Measurements from ENCODE around the gene DAZAP1. TPM values are rescaled to one million over a fixed set of nuclear protein-coding genes. Genes with fewer than 3 reads are reported as not detected.

The DAZAP1 gene
- total and polyA plus RNA-seq, 2 experiments from 2014 or later: 35.8 to 46.8 TPM

- H3K9me3 ChIP-seq (ENCODE audit: low read depth): no peaks in the 10 kb centered on the region
- 93% methylated on average over 19 of the region's 27 CpGs for WGBS (ENCODE audit: low lambda C conversion rate, missing lambda C conversion rate)
- H3K27ac ChIP-seq: no peak overlapping the region
Measured at GRCh38 chr19:1379126-1379905, 28.1 kb upstream of the DAZAP1 start.

GRCh38 chr19:1379961-1380489 lies 27.4 kb upstream of the DAZAP1 start:
- Histone ChIP-seq H4K20me1 (ENCODE audit: insufficient read depth, poor library complexity, severe bottlenecking) (no peaks in the 10 kb centered on the region), H3K4me2 (no peak overlapping the region), H3K9me2 (replicated peaks; ENCODE audit: insufficient read depth) (no peaks in the 10 kb centered on the region), H3K4me1 (ENCODE audit: insufficient read depth) (peaks cover 5% of the 10 kb centered on the region), H3K36me3 (replicated peaks; ENCODE audit: insufficient read depth, low read depth) (no peaks in the 10 kb centered on the region), H3K79me2 (peaks cover 11% of the 10 kb centered on the region), H2AFZ (no peak overlapping the region), H3K27ac (no peak overlapping the region), H3K27me3 (no peaks in the 10 kb centered on the region), H3K9me3 (ENCODE audit: low read depth) (no peaks in the 10 kb centered on the region), H3K4me3 (no peak overlapping the region)
- WGBS (ENCODE audit: low lambda C conversion rate, missing lambda C conversion rate): 80% methylated on average over 12 of the region's 12 CpGs
- DNase-seq (ENCODE audit: low spot score): no peak
- no peak for TF ChIP-seq EZH2phosphoT487 (IDR thresholded peaks at IDR 0.05; ENCODE audit: low read depth, severe bottlenecking, unreplicated experiment)
- TF ChIP-seq CTCF (IDR thresholded peaks at IDR 0.05; ENCODE audit: poor library complexity): no peak
- no peak for TF ChIP-seq EZH2 (IDR thresholded peaks at IDR 0.05; ENCODE audit: borderline replicate concordance)

More at GRCh38 chr19:1379126-1379905, 28.1 kb upstream of the DAZAP1 start:
- Histone ChIP-seq H3K4me1 (ENCODE audit: insufficient read depth) (no peaks in the 10 kb centered on the region), H3K4me3 (no peak overlapping the region), H3K27me3 (no peaks in the 10 kb centered on the region), H3K4me2 (no peak overlapping the region), H4K20me1 (ENCODE audit: insufficient read depth, poor library complexity, severe bottlenecking) (no peaks in the 10 kb centered on the region), H2AFZ (no peak overlapping the region), H3K36me3 (replicated peaks; ENCODE audit: insufficient read depth, low read depth) (no peaks in the 10 kb centered on the region), H3K9me2 (replicated peaks; ENCODE audit: insufficient read depth) (no peaks in the 10 kb centered on the region), H3K79me2 (peaks cover 4% of the 10 kb centered on the region)
- TF ChIP-seq EZH2 (IDR thresholded peaks at IDR 0.05; ENCODE audit: borderline replicate concordance) (no peak), EZH2phosphoT487 (IDR thresholded peaks at IDR 0.05; ENCODE audit: low read depth, severe bottlenecking, unreplicated experiment) (no peak), CTCF (IDR thresholded peaks at IDR 0.05; ENCODE audit: poor library complexity) (no peak)
- DNase-seq (ENCODE audit: low spot score): no peak

DNA sequence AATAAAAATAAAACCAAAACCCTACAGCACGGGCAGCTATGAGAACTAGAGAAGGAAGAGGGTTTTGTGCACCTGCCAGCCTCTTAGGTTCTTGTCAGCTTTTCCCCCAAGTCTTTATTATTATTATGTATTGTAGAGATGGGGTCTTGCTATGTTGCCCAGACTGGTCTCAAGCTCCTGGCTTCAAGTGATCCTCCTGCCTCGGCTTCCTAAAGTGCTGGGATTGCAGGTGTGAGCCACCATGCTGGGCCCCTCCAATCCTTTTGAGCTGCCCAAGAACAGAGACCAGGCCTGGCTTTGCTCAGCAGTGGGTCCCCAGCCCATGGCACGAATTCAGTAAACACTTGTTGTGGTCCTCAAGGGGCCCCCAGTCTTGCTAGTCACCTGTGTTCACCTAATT lies 25.1 kb upstream of the DAZAP1 start:
- TF ChIP-seq EZH2 (IDR thresholded peaks at IDR 0.05; ENCODE audit: borderline replicate concordance) (no peak), CTCF (IDR thresholded peaks at IDR 0.05; ENCODE audit: poor library complexity) (no peak), EZH2phosphoT487 (IDR thresholded peaks at IDR 0.05; ENCODE audit: low read depth, severe bottlenecking, unreplicated experiment) (no peak)
- no peak overlapping the region for H3K4me2 ChIP-seq
- DNase-seq (ENCODE audit: low spot score): no peak
- H3K4me1 ChIP-seq (ENCODE audit: insufficient read depth): peaks cover 5% of the 10 kb centered on the region
- no peaks in the 10 kb centered on the region for H3K9me2 ChIP-seq (replicated peaks; ENCODE audit: insufficient read depth)
- no peaks in the 10 kb centered on the region for H3K9me3 ChIP-seq (ENCODE audit: low read depth)
- H3K27ac ChIP-seq: no peak overlapping the region
- H3K36me3 ChIP-seq (replicated peaks; ENCODE audit: insufficient read depth, low read depth): no peaks in the 10 kb centered on the region
- no peaks in the 10 kb centered on the region for H4K20me1 ChIP-seq (ENCODE audit: insufficient read depth, poor library complexity, severe bottlenecking)
- peaks cover 25% of the 10 kb centered on the region for H3K79me2 ChIP-seq
- no peak overlapping the region for H3K4me3 ChIP-seq
- no peak overlapping the region for H2AFZ ChIP-seq
- H3K27me3 ChIP-seq: no peaks in the 10 kb centered on the region
- 93% methylated on average over 3 of the region's 3 CpGs for WGBS (ENCODE audit: low lambda C conversion rate, missing lambda C conversion rate)

Data from hepatocyte (in vitro differentiated cells).